Measurements from ENCODE around the gene NXNL2.

NXNL2 gene

DNA sequence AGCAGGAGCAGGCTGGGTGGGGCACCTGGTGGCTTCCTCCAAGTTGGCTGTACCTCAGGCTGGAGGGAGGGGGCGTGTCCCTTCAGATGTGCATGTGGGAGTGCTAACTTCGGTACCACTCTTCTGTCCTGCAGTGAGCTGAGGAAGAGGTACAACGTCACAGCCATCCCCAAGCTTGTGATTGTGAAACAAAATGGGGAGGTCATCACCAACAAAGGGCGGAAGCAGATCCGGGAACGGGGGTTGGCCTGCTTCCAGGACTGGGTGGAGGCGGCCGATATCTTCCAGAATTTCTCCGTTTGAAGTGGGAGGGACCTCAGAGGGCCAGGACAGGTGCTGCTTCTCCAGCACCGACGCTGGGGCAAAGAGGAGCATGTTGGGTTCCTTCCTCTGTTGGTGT is 9.3 kb downstream of the NXNL2 start:
- Histone ChIP-seq H2AFZ (ENCODE audit: low read length) (no peak overlapping the region), H3K4me2 (ENCODE audit: low read depth, low read length) (no peak overlapping the region), H3K9ac (ENCODE audit: low read length) (no peak overlapping the region), H3K27ac (ENCODE audit: low read length) (no peak overlapping the region), H4K20me1 (ENCODE audit: insufficient read depth, low read length) (no peaks in the 10 kb centered on the region), H3K9me2 (replicated peaks; ENCODE audit: insufficient read depth, low read length) (no peaks in the 10 kb centered on the region), H3K9me3 (replicated peaks; ENCODE audit: insufficient read depth, low read length) (no peaks in the 10 kb centered on the region), H3K4me1 (ENCODE audit: low read length) (no peaks in the 10 kb centered on the region), H3K27me3 (replicated peaks; ENCODE audit: insufficient read depth, low read length) (no peaks in the 10 kb centered on the region), H3K79me2 (ENCODE audit: low read length) (no peaks in the 10 kb centered on the region), H3K36me3 (replicated peaks; ENCODE audit: insufficient read depth, low read length) (no peaks in the 10 kb centered on the region), H3K4me3 (ENCODE audit: low read length) (no peak overlapping the region), H3F3A (ENCODE audit: insufficient read depth, low read length) (no peaks in the 10 kb centered on the region)
- no peak for DNase-seq
- TF ChIP-seq EZH2phosphoT487 (IDR thresholded peaks at IDR 0.05; ENCODE audit: low read length) (no peak), EZH2 (optimal IDR thresholded peaks at IDR 0.05; ENCODE audit: low read depth, low read length) (no peak)
- TF ChIP-seq, protein P1, sequence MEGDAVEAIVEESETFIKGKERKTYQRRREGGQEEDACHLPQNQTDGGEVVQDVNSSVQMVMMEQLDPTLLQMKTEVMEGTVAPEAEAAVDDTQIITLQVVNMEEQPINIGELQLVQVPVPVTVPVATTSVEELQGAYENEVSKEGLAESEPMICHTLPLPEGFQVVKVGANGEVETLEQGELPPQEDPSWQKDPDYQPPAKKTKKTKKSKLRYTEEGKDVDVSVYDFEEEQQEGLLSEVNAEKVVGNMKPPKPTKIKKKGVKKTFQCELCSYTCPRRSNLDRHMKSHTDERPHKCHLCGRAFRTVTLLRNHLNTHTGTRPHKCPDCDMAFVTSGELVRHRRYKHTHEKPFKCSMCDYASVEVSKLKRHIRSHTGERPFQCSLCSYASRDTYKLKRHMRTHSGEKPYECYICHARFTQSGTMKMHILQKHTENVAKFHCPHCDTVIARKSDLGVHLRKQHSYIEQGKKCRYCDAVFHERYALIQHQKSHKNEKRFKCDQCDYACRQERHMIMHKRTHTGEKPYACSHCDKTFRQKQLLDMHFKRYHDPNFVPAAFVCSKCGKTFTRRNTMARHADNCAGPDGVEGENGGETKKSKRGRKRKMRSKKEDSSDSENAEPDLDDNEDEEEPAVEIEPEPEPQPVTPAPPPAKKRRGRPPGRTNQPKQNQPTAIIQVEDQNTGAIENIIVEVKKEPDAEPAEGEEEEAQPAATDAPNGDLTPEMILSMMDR (IDR thresholded peaks at IDR 0.05; ENCODE audit: low read length): no peak

DNA sequence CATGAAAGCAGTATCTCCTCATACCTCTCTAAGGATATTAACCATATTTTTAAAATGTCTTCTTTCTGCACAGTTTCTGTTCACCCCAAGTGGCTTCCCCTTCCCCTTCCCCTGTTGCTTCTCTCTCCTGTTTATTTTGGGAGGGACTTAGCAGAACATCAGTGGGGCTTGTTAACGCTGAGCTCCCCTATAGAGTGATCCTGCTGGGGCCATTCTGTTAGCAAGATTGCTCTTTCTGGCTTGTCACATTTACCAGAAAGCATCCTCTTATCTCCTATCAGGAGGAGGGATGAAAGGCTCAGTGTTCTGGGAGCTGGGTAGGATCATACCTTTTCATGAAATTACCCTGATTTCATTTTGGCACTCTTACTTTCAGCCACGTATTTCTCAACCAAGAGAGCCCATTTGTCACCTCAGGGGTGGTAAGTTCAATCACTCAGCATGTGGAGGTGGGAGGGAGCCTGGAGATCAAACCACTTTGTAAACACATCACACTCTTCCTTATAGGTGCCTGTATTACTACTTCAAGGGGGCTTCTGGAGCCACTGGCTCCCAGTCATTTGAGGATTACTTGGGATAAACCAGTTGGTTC is 16.7 kb downstream of the NXNL2 start:
- no peak for DNase-seq
- H3K4me3 ChIP-seq (ENCODE audit: low read length): no peak overlapping the region
- no peak overlapping the region for H3K9ac ChIP-seq (ENCODE audit: low read length)
- no peaks in the 10 kb centered on the region for H3K36me3 ChIP-seq (replicated peaks; ENCODE audit: insufficient read depth, low read length)
- no peaks in the 10 kb centered on the region for H3K79me2 ChIP-seq (ENCODE audit: low read length)
- TF ChIP-seq, protein P1 (IDR thresholded peaks at IDR 0.05; ENCODE audit: low read length): no peak
- no peak overlapping the region for H3K27ac ChIP-seq (ENCODE audit: low read length)
- no peaks in the 10 kb centered on the region for H3F3A ChIP-seq (ENCODE audit: insufficient read depth, low read length)
- no peaks in the 10 kb centered on the region for H4K20me1 ChIP-seq (ENCODE audit: insufficient read depth, low read length)
- no peaks in the 10 kb centered on the region for H3K9me2 ChIP-seq (replicated peaks; ENCODE audit: insufficient read depth, low read length)
- H3K9me3 ChIP-seq (replicated peaks; ENCODE audit: insufficient read depth, low read length): no peaks in the 10 kb centered on the region
- H3K4me1 ChIP-seq (ENCODE audit: low read length): no peaks in the 10 kb centered on the region
- H2AFZ ChIP-seq (ENCODE audit: low read length): no peak overlapping the region
- H3K4me2 ChIP-seq (ENCODE audit: low read depth, low read length): no peak overlapping the region
- no peaks in the 10 kb centered on the region for H3K27me3 ChIP-seq (replicated peaks; ENCODE audit: insufficient read depth, low read length)

DNA sequence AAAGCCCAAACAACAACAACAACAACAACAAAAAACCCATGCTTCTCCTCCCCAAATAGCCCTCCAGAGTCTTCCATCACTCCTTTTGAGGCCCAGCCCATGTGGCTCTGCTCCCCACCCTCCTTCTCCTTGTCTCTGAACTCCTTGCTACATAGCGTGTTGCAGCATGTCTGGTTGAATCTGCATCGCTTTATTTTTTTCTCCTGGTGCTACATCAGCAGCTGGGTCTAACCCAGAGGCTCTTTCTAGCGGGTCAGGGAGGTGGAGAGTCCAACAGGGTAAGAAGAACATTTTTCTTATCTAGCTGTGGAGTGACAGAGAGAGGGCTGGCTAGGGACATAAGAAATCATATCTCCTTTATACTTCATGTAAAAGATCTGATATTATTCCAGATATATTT is 18.4 kb downstream of the NXNL2 start:
- H3K9me3 ChIP-seq (replicated peaks; ENCODE audit: insufficient read depth, low read length): no peaks in the 10 kb centered on the region
- no peaks in the 10 kb centered on the region for H3K9me2 ChIP-seq (replicated peaks; ENCODE audit: insufficient read depth, low read length)
- no peak overlapping the region for H2AFZ ChIP-seq (ENCODE audit: low read length)
- H3F3A ChIP-seq (ENCODE audit: insufficient read depth, low read length): no peaks in the 10 kb centered on the region
- H3K27me3 ChIP-seq (replicated peaks; ENCODE audit: insufficient read depth, low read length): no peaks in the 10 kb centered on the region
- H3K36me3 ChIP-seq (replicated peaks; ENCODE audit: insufficient read depth, low read length): no peaks in the 10 kb centered on the region
- TF ChIP-seq EZH2phosphoT487 (IDR thresholded peaks at IDR 0.05; ENCODE audit: low read length): no peak
- TF ChIP-seq EZH2 (optimal IDR thresholded peaks at IDR 0.05; ENCODE audit: low read depth, low read length): no peak
- TF ChIP-seq, protein P1 (IDR thresholded peaks at IDR 0.05; ENCODE audit: low read length): no peak
- no peaks in the 10 kb centered on the region for H3K79me2 ChIP-seq (ENCODE audit: low read length)
- no peak for DNase-seq
- no peak overlapping the region for H3K9ac ChIP-seq (ENCODE audit: low read length)
- H3K4me2 ChIP-seq (ENCODE audit: low read depth, low read length): no peak overlapping the region
- no peak overlapping the region for H3K4me3 ChIP-seq (ENCODE audit: low read length)
- no peaks in the 10 kb centered on the region for H4K20me1 ChIP-seq (ENCODE audit: insufficient read depth, low read length)
- H3K4me1 ChIP-seq (ENCODE audit: low read length): no peaks in the 10 kb centered on the region
- H3K27ac ChIP-seq (ENCODE audit: low read length): no peak overlapping the region

All from MM.1S (cell line).